ENCODE data around the gene SP100.
A peak's percentile ranks its signal among the peaks of the same experiment; 100 is the strongest.
"Not testable (repeated sequence)": the region's sequence is repeated elsewhere in the genome, so short reads cannot be mapped to it uniquely, and the experiment has no call there.

Gene SP100

DNA sequence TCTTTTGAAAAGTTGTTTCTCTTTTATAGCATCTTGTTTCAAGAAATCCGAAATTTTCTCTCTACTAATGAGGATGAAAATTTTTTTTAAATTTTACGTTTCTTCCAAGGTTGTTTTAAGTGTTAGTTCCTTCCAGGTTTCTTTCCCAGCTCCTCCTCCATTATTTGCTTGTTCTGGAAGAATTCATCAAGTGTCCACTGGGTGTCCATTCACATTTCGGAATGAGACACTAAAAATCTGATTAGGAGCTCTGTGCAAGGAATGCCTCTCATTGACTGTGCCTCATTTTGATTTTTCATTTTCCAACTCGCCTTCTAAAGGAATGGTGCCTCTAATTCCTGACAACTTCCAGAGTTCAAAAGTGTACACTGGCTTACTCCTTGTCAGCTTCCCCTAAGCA is 6.1 kb downstream of the SP100 start:
- no peak for DNase-seq

DNA sequence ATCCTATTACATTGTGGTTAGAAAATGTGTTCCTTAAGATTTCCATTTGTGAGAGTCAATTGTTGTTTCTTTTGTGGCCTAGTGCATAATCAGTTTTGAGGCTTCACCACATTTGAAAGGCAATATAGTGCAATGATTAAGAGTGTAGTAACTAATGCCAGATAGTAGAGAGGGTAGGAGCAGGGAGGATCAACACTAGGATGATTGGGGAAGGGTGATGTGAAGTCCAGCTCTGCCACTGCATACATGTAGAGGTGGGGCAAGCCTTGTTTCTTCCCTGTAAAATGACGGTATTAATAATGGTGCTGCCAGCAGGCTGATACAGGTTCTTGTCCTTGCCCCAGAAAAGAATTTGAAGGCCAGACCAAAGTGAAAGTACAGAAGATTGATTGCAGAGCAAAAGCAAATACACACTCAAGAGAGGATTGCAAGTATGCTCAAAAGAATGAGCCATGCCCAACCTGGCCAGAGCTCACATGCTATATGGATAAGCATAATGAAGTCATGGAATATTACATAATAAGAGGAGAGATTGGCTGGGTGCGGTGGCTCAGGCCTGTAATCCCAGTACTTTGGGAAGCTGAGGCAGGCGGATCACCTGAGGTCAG is 8.0 kb downstream of the SP100 start:
- DNase-seq, result peak; percentile 5

DNA sequence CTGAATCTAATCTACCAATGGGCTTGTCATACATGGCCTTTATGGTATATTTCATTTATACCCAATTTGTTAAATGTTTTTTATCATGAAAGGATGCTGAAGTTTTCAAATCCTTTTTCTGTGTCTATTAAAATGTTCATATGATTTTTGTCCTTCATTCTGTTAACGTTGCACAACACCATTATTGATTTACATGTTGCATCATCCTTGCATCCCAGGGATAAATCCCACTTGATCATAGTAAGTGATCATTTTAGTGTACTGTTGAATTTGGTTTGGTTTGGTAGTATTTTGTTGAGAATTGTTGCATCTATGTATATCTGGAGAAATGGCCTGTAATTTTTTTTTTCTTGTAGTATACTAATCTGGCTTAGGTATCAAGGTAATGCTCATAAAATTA is 9.4 kb downstream of the SP100 start:
- no peak for DNase-seq

DNA sequence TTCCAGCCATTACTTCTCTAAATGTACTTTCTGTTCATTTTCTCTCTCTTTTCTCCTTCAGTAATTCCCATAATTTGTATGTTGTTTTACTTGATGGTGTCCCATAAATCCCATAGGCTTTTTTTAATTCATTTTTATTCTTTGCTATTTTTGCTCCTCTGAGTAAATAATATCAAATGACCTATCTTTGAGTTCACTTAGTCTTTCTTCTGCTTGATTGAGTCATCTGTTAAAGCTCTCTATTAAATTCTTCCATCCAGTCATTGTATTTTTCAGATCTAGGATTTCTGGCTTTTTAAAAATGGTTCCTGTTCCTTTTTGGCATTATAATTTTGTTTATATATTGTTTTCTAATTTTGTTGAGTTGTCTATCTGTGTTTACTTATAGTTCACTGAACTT is 13.5 kb downstream of the SP100 start:
- DNase-seq, result no peak

DNA sequence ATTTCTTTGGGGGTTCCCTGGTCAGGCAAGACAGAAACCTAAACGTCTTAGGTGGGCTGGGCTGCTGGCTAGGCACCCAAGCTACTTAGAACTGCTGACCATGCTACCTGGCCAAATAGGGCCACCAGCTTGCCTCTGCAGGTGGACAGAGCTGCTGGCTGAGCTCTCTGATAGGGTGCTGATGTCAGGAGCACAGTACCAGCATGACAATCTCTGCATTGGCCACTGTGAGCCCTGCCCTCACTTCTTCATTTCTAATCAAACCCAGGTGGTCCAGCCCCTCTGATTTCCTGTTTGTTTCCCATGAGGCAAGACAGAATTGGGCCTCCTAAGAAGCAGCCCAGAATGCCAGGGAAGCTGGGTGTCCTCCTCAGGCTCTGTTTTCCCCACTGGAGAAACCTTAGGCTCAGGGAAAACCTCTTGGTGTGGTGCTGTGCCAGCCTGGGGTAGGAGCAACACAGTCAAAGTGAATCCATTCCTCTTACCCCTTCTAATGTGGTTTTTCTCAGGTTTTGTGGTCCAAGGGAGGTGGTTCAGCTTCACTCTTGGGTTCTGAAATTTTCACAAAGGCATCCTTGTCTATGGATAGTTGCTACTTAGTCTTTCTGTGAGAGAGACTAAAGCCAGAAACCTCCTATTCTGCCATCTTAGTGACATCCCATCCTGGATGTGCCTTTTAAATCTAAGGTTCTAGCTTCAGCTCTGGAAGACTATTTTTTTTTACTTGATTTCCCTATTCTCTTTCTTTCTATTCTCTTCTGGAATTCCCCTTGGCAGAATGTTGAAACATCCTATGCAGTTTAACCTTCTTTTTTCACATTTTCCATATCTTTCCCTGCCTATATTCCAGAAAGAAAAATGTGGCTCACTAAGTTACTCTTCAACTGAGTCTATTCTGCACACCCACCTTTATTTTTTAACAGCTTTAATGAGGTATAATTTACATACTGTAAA is 15.2 kb downstream of the SP100 start:
- DNase-seq, result no peak

DNA sequence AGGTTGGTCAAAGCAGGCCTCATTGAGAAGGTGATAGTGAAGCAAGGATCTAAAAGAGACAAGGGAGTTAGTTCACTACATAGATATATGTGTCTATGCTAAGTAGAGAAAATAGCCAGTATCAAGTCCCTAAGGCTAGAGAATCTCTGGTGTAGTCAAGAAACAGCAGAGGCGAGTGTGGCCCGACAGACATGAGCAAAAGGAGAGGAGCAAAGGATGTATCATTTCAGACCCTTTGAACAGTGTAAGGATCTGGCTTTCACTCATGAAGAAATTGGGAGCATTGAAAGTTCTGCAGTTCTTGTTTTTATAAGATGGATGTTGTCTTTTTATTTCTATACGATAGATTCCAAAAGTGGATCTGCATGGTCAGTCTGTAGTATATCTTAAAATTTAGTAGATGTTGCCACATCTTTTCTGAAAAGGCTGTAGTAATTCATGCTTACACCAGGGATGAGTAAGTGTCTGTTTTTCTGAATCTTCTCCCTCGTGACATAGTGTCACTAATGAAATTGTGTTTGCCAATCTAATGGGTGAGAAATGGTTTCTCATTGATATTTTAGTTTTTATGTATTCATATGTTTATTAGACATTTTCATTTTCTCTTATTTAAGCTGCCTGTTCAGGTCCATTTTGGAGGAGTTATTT is 18.8 kb downstream of the SP100 start:
- DNase-seq, result no peak

DNA sequence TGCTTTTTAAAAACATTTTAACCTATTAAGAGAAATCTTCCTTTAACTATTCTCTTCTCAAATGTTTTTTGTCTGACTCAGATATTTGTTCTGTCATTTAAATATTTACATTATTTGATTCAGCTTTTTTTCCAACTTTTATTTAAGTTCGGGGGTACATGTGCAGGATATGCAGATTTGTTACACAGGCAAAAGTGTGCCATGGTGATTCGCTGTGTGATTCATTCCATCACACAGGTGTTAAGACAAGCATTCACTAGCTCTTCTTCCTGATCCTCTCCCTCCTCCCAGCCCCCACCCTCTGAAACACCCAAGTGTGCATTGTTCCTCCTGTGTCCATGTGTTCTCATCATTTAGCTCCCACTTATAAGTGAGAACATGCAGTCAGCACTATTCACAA is 19.4 kb downstream of the SP100 start:
- no peak for DNase-seq

DNA sequence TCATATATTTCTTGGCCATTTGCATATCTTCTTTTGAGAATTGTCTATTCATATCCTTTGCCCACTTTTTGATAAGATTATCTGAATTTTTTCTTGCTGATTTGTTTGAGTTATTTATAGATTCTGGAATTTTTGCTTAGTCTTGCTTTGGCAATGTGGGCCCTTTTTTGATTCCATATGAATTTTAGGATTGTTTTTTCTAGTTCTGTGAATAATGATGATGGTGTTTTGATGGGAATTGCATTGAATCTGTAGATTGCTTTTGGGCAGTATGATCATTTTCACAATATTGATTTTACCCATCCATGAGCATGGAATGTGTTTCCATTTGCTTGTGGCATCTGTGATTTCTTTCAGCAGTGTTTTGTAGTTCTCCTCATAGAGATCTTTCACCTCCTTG is 23.1 kb downstream of the SP100 start:
- DNase-seq, result not testable (repeated sequence)

DNA sequence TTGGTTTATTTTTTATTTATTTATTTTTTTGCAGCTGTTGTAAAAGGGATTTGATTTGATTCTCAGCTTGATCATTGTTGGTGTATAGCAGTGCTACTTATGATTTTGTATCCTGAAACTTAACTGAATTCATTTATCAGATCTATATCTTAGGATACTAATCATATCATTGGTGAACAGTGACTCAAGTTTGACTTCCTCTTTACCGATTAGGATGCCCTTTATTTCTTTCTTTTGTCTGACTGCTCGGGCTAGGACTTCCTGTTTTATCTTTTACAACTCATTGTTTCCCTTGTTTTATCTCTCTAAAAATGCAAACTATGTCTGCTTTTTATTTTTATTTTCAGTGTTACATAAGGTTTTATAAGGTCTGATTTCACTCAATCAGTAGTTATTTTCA is 23.6 kb downstream of the SP100 start:
- DNase-seq, result no peak

DNA sequence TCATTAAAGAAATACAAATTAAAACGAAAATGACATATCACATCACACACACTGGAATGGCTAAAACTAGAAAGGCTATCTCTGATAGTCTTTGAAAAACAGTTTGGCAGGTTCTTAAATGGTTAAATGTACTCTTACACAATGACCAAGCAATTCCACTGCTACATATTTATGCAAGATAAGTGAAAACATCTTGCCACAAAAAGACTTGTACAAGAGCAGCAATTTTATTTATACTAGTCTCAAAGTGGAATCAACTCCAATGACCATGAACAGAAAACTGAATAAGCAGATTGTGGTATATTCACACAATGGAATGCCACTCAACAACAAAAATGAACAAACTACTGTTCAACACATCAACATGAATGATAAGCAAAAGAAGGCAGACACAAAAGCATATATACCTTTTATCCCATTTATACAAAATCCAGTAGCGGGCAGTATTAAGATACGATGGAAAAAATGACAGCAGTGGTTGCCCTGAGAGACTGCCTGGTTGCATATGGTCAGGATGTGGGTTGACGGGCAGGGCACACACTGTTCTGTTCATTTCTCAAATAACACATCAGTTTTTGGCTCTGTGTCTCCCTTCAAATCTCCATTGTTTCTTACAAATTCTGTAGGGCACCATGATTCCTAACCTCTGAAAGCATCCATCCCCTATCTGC is 25.4 kb downstream of the SP100 start:
- no peak for DNase-seq

DNA sequence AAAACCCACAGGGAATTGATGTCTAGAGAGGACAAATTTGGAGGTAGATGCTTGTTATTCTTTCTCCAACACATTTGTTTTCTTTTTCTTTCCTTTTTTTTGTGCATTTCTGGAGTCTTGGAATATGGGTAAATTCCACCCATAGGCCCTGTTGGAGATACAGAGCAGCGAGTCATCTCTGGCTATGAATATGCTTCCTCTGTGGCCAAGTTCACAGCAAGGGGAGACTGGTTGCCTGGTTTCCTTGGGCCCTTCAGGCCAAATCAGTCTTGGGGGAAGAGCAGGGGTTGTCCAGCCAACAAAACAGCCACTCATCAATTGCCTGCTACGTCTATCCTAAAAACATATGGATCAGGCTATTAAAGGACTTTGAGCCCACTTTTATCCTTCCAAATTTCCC is 27.5 kb downstream of the SP100 start:
- no peak for DNase-seq

DNA sequence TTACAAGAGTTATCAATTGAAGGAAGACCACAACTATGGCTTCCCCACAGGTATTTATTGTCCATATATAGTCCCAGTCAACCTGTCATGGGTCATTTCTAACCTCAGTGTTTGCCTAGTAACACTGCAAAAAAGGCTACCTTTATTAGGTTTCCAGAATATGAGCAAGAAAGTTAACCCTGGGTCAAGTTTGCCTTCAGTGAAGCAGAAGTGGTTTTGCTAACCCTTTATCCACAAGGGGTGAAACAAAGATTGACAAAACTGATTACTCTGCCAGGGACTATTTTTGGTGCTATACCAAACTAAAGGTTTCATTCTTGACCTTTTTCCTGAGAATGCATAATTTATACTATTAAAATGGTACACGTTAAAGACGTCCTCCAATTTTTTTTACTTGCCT is 28.8 kb downstream of the SP100 start:
- DNase-seq, result no peak

DNA sequence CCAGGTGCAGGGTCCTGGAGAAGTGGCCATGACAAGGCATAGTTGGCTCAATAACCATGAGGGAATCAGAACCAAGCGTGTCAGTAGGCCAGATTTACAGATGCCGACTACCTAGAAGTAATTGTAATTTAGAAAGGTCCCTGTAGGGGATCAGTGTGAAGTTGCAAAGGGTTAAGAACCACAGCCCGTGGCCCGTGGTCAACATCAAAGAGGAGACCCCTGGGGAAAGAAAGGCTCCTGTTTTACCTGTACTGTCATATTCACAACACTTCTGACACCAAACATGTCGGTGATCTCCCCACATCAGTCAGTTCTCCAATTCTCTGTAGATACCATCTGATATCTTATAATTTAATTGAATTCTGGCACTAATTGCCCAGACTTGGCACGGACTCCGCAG is 31.0 kb downstream of the SP100 start:
- no peak for DNase-seq

DNA sequence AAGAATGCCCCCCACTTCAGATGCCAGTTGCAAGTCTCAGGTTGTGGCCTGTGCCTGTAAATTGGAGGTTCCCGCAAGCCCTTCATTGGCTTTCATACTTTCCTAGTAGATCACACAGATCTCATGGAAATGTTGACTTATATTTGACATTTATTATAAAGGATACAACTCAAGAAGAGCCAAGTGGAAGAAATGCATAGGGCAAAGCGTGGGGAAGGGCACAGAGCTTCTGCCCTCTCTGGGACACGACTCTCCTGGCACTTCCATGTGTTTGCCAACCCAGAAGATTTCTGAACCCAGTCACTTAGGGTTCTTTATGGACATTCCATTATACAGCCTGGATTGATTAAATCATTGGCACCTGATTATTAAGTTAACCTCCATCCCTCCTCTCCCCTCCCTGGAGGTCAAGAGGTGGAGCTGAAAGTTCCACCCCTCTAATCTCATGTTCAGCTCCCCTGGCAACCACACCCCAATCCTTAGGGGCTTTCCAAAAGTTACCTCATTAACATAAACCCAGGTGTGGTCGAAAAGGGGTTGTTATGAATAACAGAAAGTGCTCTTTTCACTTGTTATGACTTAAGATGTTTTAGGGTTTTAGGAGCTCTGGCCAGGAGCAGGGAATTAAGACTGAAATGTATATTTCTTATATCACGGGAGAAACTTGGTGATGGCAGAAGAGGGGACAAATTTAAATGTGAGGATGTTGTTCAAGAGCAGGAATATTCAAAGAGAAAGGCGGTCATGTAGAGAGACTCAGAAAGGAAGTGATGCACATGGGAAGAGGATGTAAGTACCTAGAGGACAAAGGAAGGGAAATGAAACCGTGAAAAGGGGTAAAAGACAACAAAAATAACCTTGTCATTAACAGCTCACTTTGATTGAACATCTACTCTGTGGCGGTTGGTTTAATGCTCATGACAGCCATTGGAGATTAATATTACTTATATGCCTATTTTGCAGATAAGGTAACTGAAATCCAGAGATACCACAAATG is 31.8 kb downstream of the SP100 start:
- DNase-seq, result no peak

DNA sequence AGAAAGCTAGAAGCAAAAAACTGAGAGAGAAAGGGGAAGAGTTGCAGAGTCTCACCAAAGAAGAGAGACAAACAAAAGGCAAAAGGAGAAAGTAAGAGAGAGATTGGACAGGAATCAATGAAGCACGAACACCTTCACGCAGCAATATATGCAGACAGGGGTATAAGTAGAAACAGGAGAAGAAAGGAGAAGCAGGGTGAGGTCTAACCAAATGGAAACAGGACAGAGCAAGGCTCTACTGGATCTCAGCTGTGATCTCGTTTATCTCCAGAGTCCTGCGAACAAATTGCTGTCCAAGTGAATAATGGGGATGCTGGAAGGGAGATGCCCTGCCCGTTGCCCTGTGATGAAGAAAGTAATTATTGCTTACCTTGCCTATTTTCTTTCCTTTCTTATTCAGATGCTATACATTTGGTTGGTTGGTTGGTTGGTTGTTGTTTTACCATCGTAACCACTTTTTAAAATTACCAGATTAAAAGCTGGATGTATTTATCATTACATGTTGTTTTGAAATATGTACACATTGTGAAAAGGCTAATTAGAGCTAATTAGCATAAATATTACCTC is 34.0 kb downstream of the SP100 start:
- no peak for DNase-seq

DNA sequence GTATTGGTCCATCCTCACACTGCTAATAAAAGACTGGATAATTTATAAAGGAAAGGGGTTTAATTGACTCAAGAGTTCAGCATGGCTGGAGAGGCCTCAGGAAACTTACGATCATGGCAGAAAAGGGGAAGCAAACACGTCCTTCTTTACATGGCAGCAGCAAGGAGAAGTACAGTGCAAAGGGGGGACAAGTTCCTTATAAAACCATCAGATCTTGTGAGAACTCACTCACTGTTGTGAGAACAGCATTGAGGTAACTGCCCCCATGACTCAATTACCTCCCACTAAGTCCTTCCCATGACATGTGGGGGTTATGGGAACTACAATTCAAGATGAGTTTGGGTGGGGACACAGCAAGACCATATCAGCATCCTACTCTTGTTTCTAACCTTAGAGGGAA is 37.0 kb downstream of the SP100 start:
- no peak for DNase-seq

DNA sequence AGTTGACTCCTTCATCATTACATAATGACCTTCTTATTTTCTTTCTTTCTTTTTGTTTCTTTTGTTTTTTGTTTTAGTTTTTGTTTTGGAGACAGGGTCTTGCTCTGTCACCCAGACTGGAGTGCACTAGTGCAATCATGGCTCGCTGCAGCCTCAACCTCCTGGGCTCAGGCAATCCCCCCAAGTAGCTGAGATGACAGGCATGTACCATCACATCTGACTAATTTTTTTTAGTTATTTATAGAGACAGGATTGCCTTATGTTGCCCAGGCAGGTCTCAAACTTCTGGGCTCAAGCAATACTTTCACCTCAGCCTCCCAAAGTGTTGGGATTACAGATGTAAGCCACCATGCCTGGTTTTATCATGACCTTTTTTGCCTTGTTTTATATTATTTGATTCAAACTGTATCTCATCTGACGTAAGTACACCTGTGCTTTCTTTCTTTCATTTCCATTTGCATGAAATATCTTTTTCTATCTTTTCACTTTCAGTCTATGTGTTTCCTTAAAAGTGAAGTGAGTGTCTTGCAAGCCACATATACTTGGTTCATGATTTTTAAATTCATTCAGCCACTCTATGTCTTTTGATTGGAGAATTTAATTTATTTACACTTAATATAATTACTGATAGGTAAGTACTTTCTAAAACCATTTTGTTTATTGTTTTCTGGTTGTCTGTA is 39.1 kb downstream of the SP100 start:
- no peak for DNase-seq

DNA sequence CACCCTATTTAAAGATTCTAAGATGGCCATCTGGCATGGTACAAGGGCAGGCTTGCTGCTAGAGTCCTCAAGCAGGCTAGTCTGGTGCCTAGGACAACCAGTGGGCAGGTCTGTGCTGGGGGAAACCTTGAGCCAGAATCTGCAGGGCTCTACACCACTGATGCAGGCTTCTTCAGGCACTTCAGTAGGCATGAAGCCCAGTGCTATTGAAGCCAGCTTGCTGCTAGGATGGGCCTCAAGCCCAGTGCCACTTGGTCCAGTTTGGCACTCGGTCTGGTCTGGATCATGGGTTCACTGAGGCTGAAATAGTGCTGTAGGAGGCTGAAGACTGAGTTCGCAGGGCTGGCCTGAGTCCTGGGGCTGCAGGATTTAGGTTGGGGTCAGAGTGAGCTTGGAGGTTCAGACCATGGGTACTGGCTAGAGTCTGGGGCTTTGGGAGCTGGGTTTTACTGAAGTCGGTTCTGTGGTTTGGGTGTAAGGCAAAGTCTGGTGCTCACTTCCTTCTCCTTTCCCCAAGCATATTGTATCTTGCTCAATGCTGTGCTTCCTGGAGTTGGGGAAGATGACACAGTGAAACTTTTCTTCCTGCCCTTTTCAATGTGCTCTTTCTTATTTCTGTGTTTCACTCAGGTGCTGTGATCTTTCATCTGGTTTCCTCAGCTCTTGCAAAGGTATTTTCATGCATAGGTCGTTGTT is 41.2 kb downstream of the SP100 start:
- DNase-seq, result no peak

DNA sequence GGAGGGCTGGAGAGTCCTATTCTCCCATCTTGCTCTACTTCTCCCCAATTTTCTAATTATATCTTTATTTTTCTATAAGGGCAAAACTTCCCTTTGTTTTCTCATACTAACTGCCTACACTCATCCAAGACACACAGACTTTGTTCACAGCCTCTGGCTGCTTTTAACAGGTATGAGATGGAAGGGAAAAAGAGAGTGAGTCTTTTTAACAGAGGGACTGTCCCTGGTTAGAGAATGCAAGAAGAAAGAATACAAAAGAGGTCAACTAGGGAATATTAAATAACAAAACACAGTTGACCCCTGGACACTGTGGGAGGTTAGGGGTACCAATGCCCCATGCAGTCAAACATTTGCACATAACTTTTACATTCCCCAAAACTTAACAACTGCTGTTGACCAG is 41.8 kb downstream of the SP100 start:
- no peak for DNase-seq

DNA sequence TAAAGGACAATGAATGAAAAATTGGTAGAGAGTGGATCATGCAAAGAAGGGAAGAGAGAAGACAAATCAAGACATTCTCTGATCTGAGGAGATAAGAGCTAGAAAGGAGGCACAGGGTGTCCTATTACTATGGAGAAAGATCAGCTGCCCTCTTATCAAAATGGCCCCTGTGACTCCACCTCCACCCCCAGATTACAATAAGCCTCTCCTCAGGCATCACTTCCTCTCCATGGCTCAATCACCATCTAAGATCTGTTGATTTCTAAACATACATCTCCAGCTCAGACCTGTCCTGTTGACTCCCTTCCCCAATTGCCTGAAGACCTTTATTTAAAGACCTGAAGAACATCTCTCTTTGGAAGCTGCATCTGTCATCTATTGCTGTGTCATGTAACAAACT is 43.2 kb downstream of the SP100 start:
- DNase-seq, result no peak

DNA sequence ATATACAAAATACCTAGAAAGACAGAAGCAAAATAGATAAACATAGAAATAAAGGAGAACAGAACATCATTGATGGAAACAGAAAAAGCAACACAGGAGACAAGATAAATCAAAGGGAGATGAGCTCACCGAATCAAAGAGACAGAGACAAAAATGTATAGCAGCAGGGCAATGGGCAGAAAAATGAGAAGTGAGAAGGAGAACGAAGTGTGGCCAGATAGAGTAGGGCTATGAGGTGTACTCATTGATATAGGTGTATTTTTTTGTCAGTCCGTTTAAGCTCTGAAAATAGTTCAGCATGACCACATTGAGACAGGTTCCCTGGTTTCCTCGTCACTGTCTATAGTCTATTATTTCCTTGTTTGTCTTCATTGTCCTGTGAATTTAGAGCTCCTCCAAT is 55.1 kb downstream of the SP100 start:
- DNase-seq, result no peak
